Right lobe of liver (tissue), 6 donors: Measurements from ENCODE around the gene FBXL17. TPM values are rescaled to one million over a fixed set of nuclear protein-coding genes. Genes with fewer than 3 reads are reported as not detected.
"Not testable (repeated sequence)": the region's sequence is repeated elsewhere in the genome, so short reads cannot be mapped to it uniquely, and the experiment has no call there.

Experiments
- ATAC-seq, 4 donors: fragments of 200-7000 bp; cut with Tn5 transposase; one replicate each; pipeline ENCODE4 v1.9.1; 2020; ENCODE audit warnings: mild to moderate bottlenecking in 4 of 4, moderate library complexity in 4 of 4
- DNase-seq, 3 donors: peaks; one replicate each; pipeline ENCODE4 v3.0.0-alpha.2; 2020
- H3K27ac ChIP-seq, 3 donors: fragments of 200-600 bp; one replicate each; pipeline ENCODE4 v1.8.0; 2022
- H3K27me3 ChIP-seq, 2 donors: fragments of 200-600 bp; one replicate each; pipeline ENCODE4 v1.8.0; 2022
- H3K36me3 ChIP-seq, 4 donors: fragments of 200-600 bp; sonication (generic) in 1 of 4; one replicate each; pipeline versions ENCODE4 v1.5.1 to v1.8.0; 2017 to 2022; ENCODE audit warnings: control low read depth in 1 of 4
- H3K4me1 ChIP-seq, 4 donors: fragments of 200-600 bp; sonication (generic) in 1 of 4; one replicate each; pipeline versions ENCODE4 v1.5.1 to v1.8.0; 2017 to 2022; ENCODE audit warnings: control low read depth in 1 of 4
- H3K4me3 ChIP-seq, 3 donors: fragments of 200-600 bp; one replicate each; pipeline ENCODE4 v1.8.0; 2022
- H3K9me3 ChIP-seq, 4 donors: fragments of 200-600 bp; sonication (generic) in 1 of 4; one replicate each; pipeline versions ENCODE4 v1.5.1 to v1.8.0; 2017 to 2022; ENCODE audit warnings: control low read depth in 1 of 4
- POLR2A ChIP-seq: fragments of 450-650 bp; IDR thresholded peaks from one replicate; pipeline ENCODE4 v1.6.1; 2017; ENCODE audit warnings: antibody characterized with exemption, mild to moderate bottlenecking
- WGBS: methylation state at CpG from one replicate; pipeline ENCODE4 v1.1.6; 2018; ENCODE audit warnings: low coverage, low lambda C conversion rate; ENCODE audit not compliant: insufficient coverage; ENCODE audit errors: missing lambda C conversion rate; 5-methylcytosine and 5-hydroxymethylcytosine counted together
- intact Hi-C, 2 donors: fragments of 100-400 bp; cut with DNase I; formaldehyde crosslinking; loops; one replicate each; pipeline versions ENCODE4 v1.11.2 to v1.14.1; 2022
- total RNA-seq, 6 experiments: library from RNA; depleted of rRNA in 2 of 6; stranded (reverse); fragments of >200 nt in 2 of 6; fragmentation: NEBNext Ultra II Directional in 3 of 6; extraction: Animal tissue kit (Norgen Biotek cat#: 25700) in 3 of 6; gene quantifications; one replicate each; pipeline versions ENCODE4 v1.1.0 to v1.2.4, GENCODE V29; 2016 to 2023
- TF ChIP-seq, protein P1 (sequence below), 4 donors: fragments of 200-600 bp in 3 of 4; fragments of 450-650 bp in 1 of 4; IDR thresholded peaks; one replicate each; pipeline versions ENCODE4 v1.5.1 to v1.8.0; 2016 to 2022; ENCODE audit warnings: antibody characterized with exemption in 4 of 4, mild to moderate bottlenecking in 2 of 4
- donor health status: DM: no; HTN: yes; CAD: no.
- donor health status: DM: no; HTN: no; CAD: no.
- donor health status: DM: no; HTN: no; CAD: no.
- donor health status: DM: no; HTN: yes; CAD: no.
- donor health status: DM: no; HTN: yes; CAD: no.

Gene FBXL17
- total RNA-seq, 6 experiments from 2014 or later: 7.7 to 10.6 (median 9.1) TPM

DNA sequence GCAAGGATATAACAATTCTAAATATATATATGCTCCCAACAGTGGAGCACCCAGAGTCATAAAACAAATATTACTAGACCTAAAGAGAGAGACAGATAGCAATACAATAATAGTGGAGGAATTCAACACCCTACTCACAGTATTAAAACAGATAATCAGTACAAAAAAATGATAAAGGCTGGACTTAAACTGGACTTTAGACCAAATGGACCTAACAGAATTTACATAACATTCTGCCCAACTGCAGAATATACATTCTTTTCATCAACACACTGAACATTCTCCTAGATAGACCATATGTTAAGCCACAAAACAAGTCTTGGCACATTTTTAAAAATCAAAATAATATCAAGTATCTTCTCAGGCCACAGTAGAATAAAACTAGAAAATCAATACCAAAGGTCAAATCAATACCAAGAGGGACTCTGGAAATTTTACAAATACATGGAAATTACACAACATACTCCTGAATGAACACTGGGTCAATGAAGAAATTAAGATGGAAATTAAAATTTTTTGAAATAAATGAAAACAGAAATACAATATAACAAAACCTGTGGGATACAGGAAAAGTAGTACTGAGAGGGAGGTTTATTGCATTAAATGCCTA, 100.8 kb downstream of the FBXL17 start:
- DNase-seq (no peak), ATAC-seq (peak; percentile 51 to 72 (median 61))
- H3K9me3 ChIP-seq: no peaks in the 10 kb centered on the region
- no peaks in the 10 kb centered on the region for H3K36me3 ChIP-seq
- intact Hi-C loops: no loop called here
- peaks cover 0 to 13% (median 6%) of the 10 kb centered on the region in 4 donors for H3K4me1 ChIP-seq
- TF ChIP-seq, protein P1, sequence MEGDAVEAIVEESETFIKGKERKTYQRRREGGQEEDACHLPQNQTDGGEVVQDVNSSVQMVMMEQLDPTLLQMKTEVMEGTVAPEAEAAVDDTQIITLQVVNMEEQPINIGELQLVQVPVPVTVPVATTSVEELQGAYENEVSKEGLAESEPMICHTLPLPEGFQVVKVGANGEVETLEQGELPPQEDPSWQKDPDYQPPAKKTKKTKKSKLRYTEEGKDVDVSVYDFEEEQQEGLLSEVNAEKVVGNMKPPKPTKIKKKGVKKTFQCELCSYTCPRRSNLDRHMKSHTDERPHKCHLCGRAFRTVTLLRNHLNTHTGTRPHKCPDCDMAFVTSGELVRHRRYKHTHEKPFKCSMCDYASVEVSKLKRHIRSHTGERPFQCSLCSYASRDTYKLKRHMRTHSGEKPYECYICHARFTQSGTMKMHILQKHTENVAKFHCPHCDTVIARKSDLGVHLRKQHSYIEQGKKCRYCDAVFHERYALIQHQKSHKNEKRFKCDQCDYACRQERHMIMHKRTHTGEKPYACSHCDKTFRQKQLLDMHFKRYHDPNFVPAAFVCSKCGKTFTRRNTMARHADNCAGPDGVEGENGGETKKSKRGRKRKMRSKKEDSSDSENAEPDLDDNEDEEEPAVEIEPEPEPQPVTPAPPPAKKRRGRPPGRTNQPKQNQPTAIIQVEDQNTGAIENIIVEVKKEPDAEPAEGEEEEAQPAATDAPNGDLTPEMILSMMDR (IDR thresholded peaks at IDR 0.05): no peak
- TF ChIP-seq POLR2A: no peak
- H3K27ac ChIP-seq: no peak overlapping the region
- H3K4me3 ChIP-seq: no peak overlapping the region
- H3K27me3 ChIP-seq: no peaks in the 10 kb centered on the region

DNA sequence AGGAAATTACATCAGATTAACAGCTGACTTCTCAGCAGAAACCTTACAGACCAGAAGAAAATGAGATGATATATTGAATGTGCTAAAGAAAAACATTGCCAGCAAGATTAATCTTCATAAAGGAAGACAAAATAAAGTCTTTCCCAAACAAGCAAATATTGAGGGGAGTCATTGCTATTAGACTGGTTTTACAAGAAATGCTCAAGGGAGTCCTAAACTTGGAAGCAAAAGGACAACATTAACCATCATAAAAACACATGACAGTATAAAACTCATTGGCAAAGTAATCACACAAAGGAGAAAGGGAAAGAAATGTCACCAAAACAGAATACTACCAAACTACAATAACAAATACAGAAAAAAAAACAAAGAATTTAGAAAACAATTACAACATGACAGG, 101.7 kb downstream of the FBXL17 start:
- Histone ChIP-seq H3K36me3 (no peaks in the 10 kb centered on the region), H3K4me3 (no peak overlapping the region), H3K27me3 (no peaks in the 10 kb centered on the region), H3K27ac (no peak overlapping the region), H3K4me1 (peaks cover 0 to 13% (median 6%) of the 10 kb centered on the region in 4 donors), H3K9me3 (no peaks in the 10 kb centered on the region)
- ATAC-seq (no peak), DNase-seq (no peak)
- intact Hi-C loops: no loop called here
- TF ChIP-seq, protein P1 (IDR thresholded peaks at IDR 0.05): no peak
- no peak for TF ChIP-seq POLR2A

DNA sequence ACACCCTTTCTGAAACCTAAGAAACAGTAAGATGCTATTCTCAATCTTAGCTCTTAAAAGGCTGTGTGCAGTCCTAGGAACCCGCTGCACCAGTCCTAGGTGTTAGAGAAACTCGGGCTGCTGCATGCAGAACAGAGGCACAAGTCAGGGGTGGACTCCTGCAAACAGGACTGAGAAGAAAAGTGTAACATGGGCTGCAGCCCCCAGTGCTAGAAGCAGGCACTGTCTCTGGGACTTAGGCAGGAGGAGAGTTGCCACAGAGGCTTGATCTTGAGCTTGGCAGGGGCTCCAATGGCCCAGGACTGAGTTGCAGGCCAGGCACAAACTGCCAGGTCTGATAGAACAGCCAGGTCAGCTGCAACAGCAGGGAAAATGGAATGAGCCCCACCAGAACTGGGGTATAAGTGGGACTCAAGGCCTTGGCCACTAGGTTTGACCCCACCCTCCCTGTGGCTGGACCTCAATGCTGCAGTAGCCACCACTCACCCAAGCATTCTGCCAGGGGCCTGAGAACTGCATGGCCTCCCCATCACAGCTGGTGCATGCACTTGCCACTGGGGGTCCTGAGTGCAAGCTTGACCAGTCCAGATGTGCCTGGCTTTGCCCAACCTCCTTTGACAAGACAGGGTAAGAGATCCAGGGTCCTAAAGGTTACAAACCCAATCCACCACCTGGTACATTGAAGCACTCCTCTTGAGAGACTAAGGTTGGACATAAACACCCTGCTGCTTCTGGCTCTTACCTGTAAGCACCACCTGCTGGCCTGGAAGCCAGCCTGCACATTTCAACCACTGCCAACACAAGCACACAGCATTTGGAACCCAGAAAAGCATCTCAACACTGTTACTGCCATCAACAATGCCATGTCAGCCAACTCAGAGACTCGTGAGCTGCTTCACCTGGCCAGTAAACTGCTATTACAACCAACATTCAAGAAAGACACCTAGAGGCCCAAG, 103.3 kb downstream of the FBXL17 start:
- Histone ChIP-seq H3K4me1 (peaks cover 0 to 13% (median 6%) of the 10 kb centered on the region in 4 donors), H3K4me3 (no peak overlapping the region), H3K27me3 (no peaks in the 10 kb centered on the region), H3K9me3 (no peaks in the 10 kb centered on the region), H3K27ac (no peak overlapping the region), H3K36me3 (no peaks in the 10 kb centered on the region)
- DNase-seq (no peak), ATAC-seq (peak in 3 of 4 donors; percentile 19 to 57 (median 33))
- no CpG with 5 or more reads among the region's 3 CpGs for WGBS
- TF ChIP-seq, protein P1 (IDR thresholded peaks at IDR 0.05): peak in 1 of 4 donors; percentile 18
- no peak for TF ChIP-seq POLR2A
- intact Hi-C loops: no loop called here

DNA sequence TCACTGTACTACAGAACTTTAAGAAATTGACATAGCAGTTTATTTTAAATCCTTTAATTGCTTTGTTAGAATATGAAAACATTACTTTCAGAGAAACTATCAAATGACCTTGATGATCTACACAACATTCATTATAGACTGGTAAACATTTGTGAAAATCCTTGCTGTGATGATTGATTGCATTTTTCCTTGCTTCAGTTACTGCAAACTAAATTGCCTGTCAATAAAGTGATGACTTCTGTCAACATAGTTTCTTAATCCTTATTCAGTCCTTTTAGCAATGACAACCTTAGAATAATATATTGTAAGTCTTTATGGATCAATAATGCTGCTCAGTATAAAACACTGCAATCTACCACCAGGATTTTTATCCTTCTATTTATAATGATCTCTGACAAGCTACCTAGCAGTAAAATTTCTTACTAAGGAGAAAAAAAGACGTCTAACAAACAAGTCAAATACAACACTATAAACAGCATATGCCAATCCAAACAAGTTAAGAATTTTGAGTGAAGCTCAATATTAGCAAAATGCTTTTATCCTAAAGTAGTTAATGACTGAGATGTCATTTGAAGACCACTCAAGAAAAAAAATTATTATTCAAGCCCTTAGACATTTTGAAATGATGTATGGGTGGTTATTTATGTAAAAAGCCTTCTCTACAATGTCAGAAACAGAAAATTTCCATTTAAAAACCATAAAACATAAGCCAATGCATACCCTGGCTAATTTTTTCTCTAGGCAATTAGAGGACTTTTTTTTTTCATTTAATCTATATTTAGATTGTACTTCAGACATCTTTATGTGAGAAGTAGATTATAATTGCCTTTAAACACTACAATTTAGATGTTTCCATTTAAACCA, 105.5 kb downstream of the FBXL17 start:
- Histone ChIP-seq H3K27me3 (no peaks in the 10 kb centered on the region), H3K36me3 (no peaks in the 10 kb centered on the region), H3K27ac (no peak overlapping the region), H3K4me1 (peaks cover 0 to 13% (median 5%) of the 10 kb centered on the region in 4 donors), H3K4me3 (no peak overlapping the region), H3K9me3 (no peaks in the 10 kb centered on the region)
- DNase-seq (no peak), ATAC-seq (no peak)
- 53% methylated on average over 1 of the region's 1 CpG for WGBS
- TF ChIP-seq, protein P1 (IDR thresholded peaks at IDR 0.05): no peak
- TF ChIP-seq POLR2A: no peak
- intact Hi-C loops: no loop called here

DNA sequence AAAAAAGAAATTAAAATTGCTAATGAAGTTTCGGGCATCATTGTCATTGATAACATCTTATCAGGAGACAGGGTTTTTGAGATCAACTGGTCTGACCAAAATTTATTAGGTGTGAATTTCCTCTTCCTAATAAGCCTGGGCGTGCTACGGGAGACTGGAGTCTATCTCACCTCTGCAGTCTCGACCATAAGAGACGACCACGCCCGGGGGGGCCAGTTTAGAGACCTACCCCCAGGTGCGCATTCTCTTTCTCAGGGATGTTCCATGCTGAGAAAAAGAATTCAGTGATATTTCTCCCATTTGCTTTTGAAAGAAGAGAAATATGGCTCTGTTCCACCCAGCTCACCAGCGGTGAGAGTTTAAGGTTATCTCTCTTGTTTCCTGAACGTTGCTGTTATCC, 107.8 kb downstream of the FBXL17 start:
- intact Hi-C loops, ATAC-seq: not testable (repeated sequence)

More for the DNA sequence above, 107.8 kb downstream of the FBXL17 start:
- 57% methylated on average over 3 of the region's 10 CpGs for WGBS
- not testable (repeated sequence) for H3K9me3 ChIP-seq, H3K4me3 ChIP-seq, H3K27ac ChIP-seq, DNase-seq, H3K27me3 ChIP-seq, H3K4me1 ChIP-seq, H3K36me3 ChIP-seq
